GM23248 (cell line): ENCODE measurements around the gene TFB1M. TPM values are rescaled to one million over a fixed set of nuclear protein-coding genes. Genes with fewer than 3 reads are reported as not detected.

Experiments used
- DNase-seq: peaks from one replicate; pipeline ENCODE4 v3.0.0-alpha.2; 2015
- H2AFZ ChIP-seq: fragments of 200-600 bp; sonication (generic); 2 replicates; pipeline ENCODE4 v1.6.1; 2016; ENCODE audit warnings: antibody characterized with exemption
- H3F3A ChIP-seq: fragments of 200-600 bp; sonication (generic); 2 replicates; pipeline ENCODE4 v1.6.1; 2016; ENCODE audit warnings: mild to moderate bottlenecking, antibody characterized with exemption, mixed run types; ENCODE audit not compliant: insufficient read depth
- H3K27ac ChIP-seq: fragments of 200-600 bp; sonication (generic); 2 replicates; pipeline ENCODE4 v1.5.1; 2016; ENCODE audit warnings: mild to moderate bottlenecking
- H3K27me3 ChIP-seq: fragments of 200-600 bp; sonication (generic); replicated peaks from 2 replicates; pipeline ENCODE4 v1.6.1; 2016; ENCODE audit warnings: mild to moderate bottlenecking; ENCODE audit not compliant: insufficient read depth
- H3K36me3 ChIP-seq: fragments of 200-600 bp; sonication (generic); 2 replicates; pipeline ENCODE4 v1.6.1; 2016; ENCODE audit warnings: low read depth, mild to moderate bottlenecking
- H3K4me1 ChIP-seq: fragments of 200-600 bp; sonication (generic); 2 replicates; pipeline ENCODE4 v1.6.1; 2016; ENCODE audit warnings: mild to moderate bottlenecking; ENCODE audit not compliant: insufficient read depth
- H3K4me2 ChIP-seq: fragments of 200-600 bp; sonication (generic); one replicate; pipeline ENCODE4 v1.6.1; 2016; ENCODE audit warnings: mild to moderate bottlenecking; ENCODE audit not compliant: unreplicated experiment
- H3K4me3 ChIP-seq: fragments of 200-600 bp; sonication (generic); 2 replicates; pipeline ENCODE4 v1.5.1; 2016; ENCODE audit warnings: mild to moderate bottlenecking
- H3K79me2 ChIP-seq: fragments of 200-600 bp; sonication (generic); 2 replicates; pipeline ENCODE4 v1.6.1; 2016; ENCODE audit warnings: mild to moderate bottlenecking; ENCODE audit not compliant: insufficient read depth
- H3K9ac ChIP-seq: fragments of 200-600 bp; sonication (generic); 2 replicates; pipeline ENCODE4 v1.6.1; 2016; ENCODE audit warnings: mild to moderate bottlenecking
- H3K9me2 ChIP-seq: fragments of 200-600 bp; sonication (generic); 2 replicates; pipeline ENCODE4 v1.6.1; 2016; ENCODE audit warnings: mixed run types, mild to moderate bottlenecking, moderate library complexity; ENCODE audit not compliant: insufficient read depth
- H3K9me3 ChIP-seq: fragments of 200-600 bp; sonication (generic); one replicate; pipeline ENCODE4 v1.6.1; 2017; ENCODE audit warnings: low read depth
- H4K20me1 ChIP-seq: fragments of 200-600 bp; sonication (generic); 2 replicates; pipeline ENCODE4 v1.6.0; 2016; ENCODE audit not compliant: insufficient read depth
- EZH2 ChIP-seq: fragments of 200-600 bp; sonication (generic); IDR thresholded peaks from 2 replicates; pipeline ENCODE4 v1.6.1; 2018; ENCODE audit warnings: antibody characterized with exemption, mild to moderate bottlenecking; ENCODE audit not compliant: insufficient read depth, poor library complexity, severe bottlenecking
- EZH2phosphoT487 ChIP-seq: fragments of 200-600 bp; sonication (generic); IDR thresholded peaks from 2 replicates; pipeline ENCODE4 v1.6.1; 2018; ENCODE audit warnings: antibody characterized with exemption, moderate library complexity, mild to moderate bottlenecking, low read depth; ENCODE audit not compliant: insufficient read depth
- WGBS, 2 experiments: methylation state at CpG; one replicate each; pipeline ENCODE4 v1.1.6; 2015 to 2017; ENCODE audit warnings: low lambda C conversion rate in 2 of 2, low coverage in 1 of 2; ENCODE audit errors: missing lambda C conversion rate in 2 of 2; 5-methylcytosine and 5-hydroxymethylcytosine counted together
- in situ Hi-C: fragments of 300-500 bp; cut with MboI; formaldehyde crosslinking; loops from 2 replicates; pipeline ENCODE4 v1.15.0; 2020
- polyA plus RNA-seq: library from polyadenylated mRNA; unstranded; fragments of >200 nt; fragmentation: Nextera tagmentation; extraction: Ambion mirVana; gene quantifications from 2 replicates; pipeline ENCODE4 v1.2.1, GENCODE V29; 2016
- total RNA-seq: library from RNA; depleted of rRNA; stranded (reverse); fragments of >200 nt; shearing (Covaris generic); gene quantifications from 2 replicates; pipeline ENCODE4 v1.2.3, GENCODE V29; 2014

The TFB1M gene
- total and polyA plus RNA-seq, 2 experiments from 2014 or later = 9.0 to 14.0 TPM

- in situ Hi-C loops = no loop called here
- no peaks in the 10 kb centered on the region for H3K79me2 ChIP-seq
- no peaks in the 10 kb centered on the region for H3K9me2 ChIP-seq
- H3K27me3 ChIP-seq = no peaks in the 10 kb centered on the region
- H3K9me3 ChIP-seq = no peaks in the 10 kb centered on the region
- no peak overlapping the region for H3K9ac ChIP-seq
- H4K20me1 ChIP-seq = no peaks in the 10 kb centered on the region
- 84 to 85% methylated on average over 11 of the region's 11 CpGs for WGBS, 2 experiments
- H3K4me3 ChIP-seq = no peak overlapping the region
- H3K36me3 ChIP-seq = no peaks in the 10 kb centered on the region
- no peak for DNase-seq
- H3F3A ChIP-seq = no peaks in the 10 kb centered on the region
- no peak overlapping the region for H2AFZ ChIP-seq
- H3K27ac ChIP-seq = no peak overlapping the region
- no peaks in the 10 kb centered on the region for H3K4me1 ChIP-seq
- TF ChIP-seq EZH2phosphoT487 (no peak), EZH2 (no peak)
- H3K4me2 ChIP-seq = no peak overlapping the region
Observed at GRCh38 chr6:155216312-155217046, 97.8 kb downstream of the TFB1M start.

DNA sequence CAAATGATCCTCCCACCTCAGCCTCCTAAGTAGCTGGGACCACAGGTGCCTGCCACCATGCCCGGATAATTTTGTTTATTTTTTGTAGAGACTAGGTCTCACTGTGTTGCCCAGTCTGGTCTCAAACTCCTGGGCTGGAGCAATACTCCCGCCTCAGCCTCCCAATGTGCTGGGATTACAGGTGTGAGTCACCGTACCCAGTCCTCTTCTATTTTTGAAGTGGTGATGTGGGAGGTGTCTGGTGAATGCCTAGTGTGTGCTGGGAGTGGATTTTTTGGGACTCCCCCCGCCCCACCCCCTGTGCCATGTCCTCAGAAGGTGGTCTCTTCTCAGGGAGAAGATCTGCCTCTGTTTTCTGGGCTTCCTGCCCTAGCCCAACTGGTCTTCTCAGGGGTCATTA is 98.4 kb downstream of the TFB1M start:
- Histone ChIP-seq H3K36me3 (no peaks in the 10 kb centered on the region), H3K9ac (no peak overlapping the region), H3K27ac (no peak overlapping the region), H4K20me1 (no peaks in the 10 kb centered on the region), H3K4me1 (no peaks in the 10 kb centered on the region), H3K9me3 (no peaks in the 10 kb centered on the region), H2AFZ (no peak overlapping the region), H3F3A (no peaks in the 10 kb centered on the region), H3K9me2 (no peaks in the 10 kb centered on the region), H3K27me3 (no peaks in the 10 kb centered on the region), H3K79me2 (no peaks in the 10 kb centered on the region), H3K4me3 (no peak overlapping the region), H3K4me2 (no peak overlapping the region)
- TF ChIP-seq EZH2phosphoT487 (no peak), EZH2 (no peak)
- no peak for DNase-seq
- WGBS, 2 experiments = 88 to 91% methylated on average over 4 of the region's 4 CpGs
- in situ Hi-C loops = no loop called here

DNA sequence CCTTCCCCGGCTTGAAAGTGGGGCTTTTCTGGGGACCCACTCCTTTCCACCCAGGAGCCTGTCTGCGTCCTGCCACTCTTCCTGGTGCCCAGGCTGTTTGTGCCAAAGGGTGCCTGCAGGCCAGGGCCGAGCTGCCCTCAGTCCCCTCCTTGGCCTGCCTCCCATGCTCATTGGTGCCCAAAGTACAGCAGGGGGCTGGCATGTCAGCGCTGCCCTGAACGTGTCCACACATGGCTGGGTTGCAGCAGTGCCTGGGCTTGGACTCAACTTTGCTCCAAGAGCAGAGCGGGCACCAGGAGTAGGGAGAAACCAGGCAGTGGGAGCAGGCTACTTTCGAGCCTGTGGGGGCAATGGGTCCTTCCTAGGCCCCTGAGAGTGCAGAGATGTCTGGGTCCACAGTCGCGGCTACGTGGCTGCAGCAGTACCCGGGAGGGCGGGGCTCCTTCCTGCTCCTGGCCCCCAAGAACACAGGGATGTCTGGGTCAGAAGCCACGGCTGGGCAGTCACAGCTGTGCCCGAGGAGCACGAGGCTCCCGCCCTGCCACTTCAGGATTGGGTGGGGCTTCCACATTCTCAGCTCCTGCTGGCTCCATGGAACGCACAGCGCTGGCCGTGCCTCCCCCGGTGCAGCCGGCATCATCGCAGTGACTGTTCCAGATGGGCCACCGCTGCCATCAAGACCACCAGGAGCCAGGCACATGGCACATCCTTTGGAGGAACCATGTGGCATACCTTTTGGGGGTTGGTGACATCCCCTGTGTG is 100.5 kb downstream of the TFB1M start:
- no peak overlapping the region for H3K4me3 ChIP-seq
- H2AFZ ChIP-seq = no peak overlapping the region
- TF ChIP-seq EZH2 = no peak
- no peak for TF ChIP-seq EZH2phosphoT487
- no peak overlapping the region for H3K4me2 ChIP-seq
- H3F3A ChIP-seq = no peaks in the 10 kb centered on the region
- no peaks in the 10 kb centered on the region for H3K4me1 ChIP-seq
- no peaks in the 10 kb centered on the region for H3K9me2 ChIP-seq
- H3K9ac ChIP-seq = no peak overlapping the region
- H4K20me1 ChIP-seq = no peaks in the 10 kb centered on the region
- H3K9me3 ChIP-seq = no peaks in the 10 kb centered on the region
- DNase-seq = no peak
- H3K36me3 ChIP-seq = no peaks in the 10 kb centered on the region
- H3K27ac ChIP-seq = no peak overlapping the region
- WGBS, 2 experiments = 88 to 92% methylated on average over 23 of the region's 23 CpGs
- no peaks in the 10 kb centered on the region for H3K27me3 ChIP-seq
- H3K79me2 ChIP-seq = no peaks in the 10 kb centered on the region
- in situ Hi-C loops = no loop called here

DNA sequence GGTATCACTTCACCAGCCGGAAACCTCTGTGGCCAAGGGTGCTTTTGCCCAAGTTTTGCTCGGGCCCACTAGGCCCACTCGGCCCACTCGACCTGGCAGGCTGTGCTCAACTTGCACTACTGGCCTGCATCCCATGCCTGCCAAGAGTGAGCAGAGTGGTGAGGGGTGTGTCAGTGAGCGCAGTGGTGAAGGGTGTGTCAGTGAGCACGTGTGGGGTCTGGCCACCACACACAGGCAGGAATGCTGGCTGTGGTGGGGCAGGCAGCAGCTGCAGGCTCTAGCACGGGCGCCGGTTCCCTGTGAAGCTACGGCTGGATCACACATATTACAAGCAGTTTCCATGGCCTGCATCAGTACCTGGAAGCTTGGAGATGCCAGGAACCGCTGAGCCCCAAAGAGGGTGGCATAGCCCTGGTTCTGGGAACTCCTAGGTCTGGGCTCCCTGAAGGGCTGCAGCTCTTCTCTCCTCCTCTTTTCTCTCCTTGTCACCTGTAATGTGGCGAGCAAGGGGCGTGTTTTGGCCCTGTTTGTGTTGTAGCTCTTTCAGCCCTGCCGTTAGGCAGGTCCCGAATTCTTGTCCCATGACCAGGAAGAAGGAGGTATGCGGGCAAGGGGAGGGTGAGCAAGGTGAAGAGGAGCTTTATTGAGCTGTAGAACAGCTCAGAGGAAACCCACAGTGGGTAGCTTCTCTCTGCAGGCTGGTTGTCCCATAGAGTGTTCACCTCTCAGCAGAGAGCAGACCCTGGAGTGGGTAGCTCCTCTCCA is 101.5 kb downstream of the TFB1M start:
- H3K9me3 ChIP-seq = no peaks in the 10 kb centered on the region
- no peak overlapping the region for H3K9ac ChIP-seq
- H2AFZ ChIP-seq = no peak overlapping the region
- TF ChIP-seq EZH2 = no peak
- TF ChIP-seq EZH2phosphoT487 = no peak
- no peaks in the 10 kb centered on the region for H3K27me3 ChIP-seq
- 84 to 86% methylated on average over 14 to 16 of the region's 16 CpGs for WGBS, 2 experiments
- H3F3A ChIP-seq = no peaks in the 10 kb centered on the region
- no peak for DNase-seq
- H3K4me1 ChIP-seq = no peaks in the 10 kb centered on the region
- H3K36me3 ChIP-seq = no peaks in the 10 kb centered on the region
- no peak overlapping the region for H3K27ac ChIP-seq
- no peak overlapping the region for H3K4me2 ChIP-seq
- H3K9me2 ChIP-seq = no peaks in the 10 kb centered on the region
- in situ Hi-C loops = no loop called here
- no peaks in the 10 kb centered on the region for H4K20me1 ChIP-seq
- no peaks in the 10 kb centered on the region for H3K79me2 ChIP-seq
- no peak overlapping the region for H3K4me3 ChIP-seq
